SK-N-MC (cell line): ENCODE results near the gene NPEPL1.

ENCODE experiments used
- EZH2 ChIP-seq: fragments of 200-600 bp; sonication (generic); IDR thresholded peaks from one replicate; pipeline ENCODE4 v1.6.1; 2017; ENCODE audit warnings: antibody characterized with exemption
- FOXP2 ChIP-seq: optimal IDR thresholded peaks from 2 replicates; pipeline ENCODE3; 2011; ENCODE audit warnings: mild to moderate bottlenecking, moderate library complexity; ENCODE audit not compliant: insufficient read depth; ENCODE audit errors: extremely low read length, control extremely low read depth
- POLR2AphosphoS5 ChIP-seq: IDR thresholded peaks from 2 replicates; pipeline ENCODE4 v1.6.1; 2012; ENCODE audit warnings: mild to moderate bottlenecking, low read depth, low read length, borderline replicate concordance

DNA sequence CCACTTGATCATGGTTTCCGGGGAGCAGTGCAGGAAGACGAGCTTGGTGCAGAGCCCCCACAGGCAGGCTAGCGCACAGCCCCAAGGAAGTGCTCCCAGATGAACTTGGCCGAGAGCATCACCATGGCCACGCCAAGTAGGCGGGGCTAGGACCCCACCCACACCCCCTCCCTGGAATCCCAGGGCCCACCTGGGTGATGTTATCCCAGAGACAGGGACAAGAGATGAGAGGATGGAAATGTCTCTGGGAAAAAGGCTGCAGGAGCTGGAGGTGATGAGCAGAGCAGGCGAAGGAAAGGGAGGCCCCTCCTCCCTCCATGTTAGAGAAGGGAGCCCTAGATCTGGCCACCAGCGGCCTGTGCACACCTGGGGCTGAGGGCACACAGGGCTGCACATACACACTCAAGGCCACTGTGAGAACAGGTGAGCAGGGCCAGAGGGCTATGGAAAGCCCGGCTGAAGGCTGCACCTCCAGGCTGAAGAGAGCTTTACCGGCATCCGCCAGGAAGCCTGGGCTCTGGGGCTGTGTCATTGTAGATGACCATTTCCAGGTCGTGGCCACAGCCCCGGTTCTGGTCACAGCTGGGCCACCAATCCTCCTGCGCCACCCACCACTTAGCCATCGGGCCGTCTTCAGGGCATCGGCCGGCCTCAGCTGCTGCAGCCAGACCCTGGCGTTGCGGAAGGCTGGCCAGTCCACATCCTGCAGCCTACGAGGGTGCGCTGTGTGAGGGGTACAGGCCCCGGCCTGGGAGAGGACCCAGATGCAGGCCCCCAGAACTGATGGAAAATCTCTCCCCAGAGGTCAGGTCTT lies 24.9 kb downstream of the NPEPL1 start:
- no peak for TF ChIP-seq POLR2AphosphoS5
- TF ChIP-seq EZH2 = no peak
- TF ChIP-seq FOXP2 = no peak
